Chondrocyte (in vitro differentiated cells): ENCODE results near the gene KRT7. TPM values are rescaled to one million over a fixed set of nuclear protein-coding genes. Genes with fewer than 3 reads are reported as not detected.

Experiments used
- DNase-seq: peaks from one replicate; pipeline ENCODE4 v3.0.0; 2021; ENCODE audit warnings: mixed read lengths, low spot score
- H3K27ac Mint-ChIP-seq: one replicate; pipeline ENCODE4 v1.8.0; 2021; ENCODE audit warnings: mild to moderate bottlenecking, moderate library complexity, mixed read lengths; ENCODE audit not compliant: unreplicated experiment
- H3K27me3 Mint-ChIP-seq: 2 replicates; pipeline ENCODE4 v1.8.0; 2021; ENCODE audit warnings: low read depth, mixed read lengths
- H3K36me3 Mint-ChIP-seq: 2 replicates; pipeline ENCODE4 v1.8.0; 2021; ENCODE audit warnings: low read depth, mixed read lengths
- H3K4me1 Mint-ChIP-seq: 2 replicates; pipeline ENCODE4 v1.8.0; 2021; ENCODE audit warnings: low read depth, mild to moderate bottlenecking, mixed read lengths
- H3K4me3 Mint-ChIP-seq: one replicate; pipeline ENCODE4 v1.8.0; 2021; ENCODE audit warnings: mild to moderate bottlenecking, moderate library complexity, mixed read lengths; ENCODE audit not compliant: unreplicated experiment
- H3K9me3 Mint-ChIP-seq: 2 replicates; pipeline ENCODE4 v1.8.0; 2021; ENCODE audit warnings: low read depth, mixed read lengths
- CTCF ChIP-seq: fragments of 200-600 bp; sonication (generic); IDR thresholded peaks from 2 replicates; pipeline ENCODE4 v1.5.0; 2021; ENCODE audit warnings: antibody characterized with exemption, mild to moderate bottlenecking, moderate library complexity
- total RNA-seq: library from RNA; stranded (reverse); gene quantifications from 3 replicates; pipeline ENCODE4 v1.2.1, GENCODE V29; 2021

The KRT7 gene
- total RNA-seq, 1 donor from 2014 or later = 266 TPM

DNA sequence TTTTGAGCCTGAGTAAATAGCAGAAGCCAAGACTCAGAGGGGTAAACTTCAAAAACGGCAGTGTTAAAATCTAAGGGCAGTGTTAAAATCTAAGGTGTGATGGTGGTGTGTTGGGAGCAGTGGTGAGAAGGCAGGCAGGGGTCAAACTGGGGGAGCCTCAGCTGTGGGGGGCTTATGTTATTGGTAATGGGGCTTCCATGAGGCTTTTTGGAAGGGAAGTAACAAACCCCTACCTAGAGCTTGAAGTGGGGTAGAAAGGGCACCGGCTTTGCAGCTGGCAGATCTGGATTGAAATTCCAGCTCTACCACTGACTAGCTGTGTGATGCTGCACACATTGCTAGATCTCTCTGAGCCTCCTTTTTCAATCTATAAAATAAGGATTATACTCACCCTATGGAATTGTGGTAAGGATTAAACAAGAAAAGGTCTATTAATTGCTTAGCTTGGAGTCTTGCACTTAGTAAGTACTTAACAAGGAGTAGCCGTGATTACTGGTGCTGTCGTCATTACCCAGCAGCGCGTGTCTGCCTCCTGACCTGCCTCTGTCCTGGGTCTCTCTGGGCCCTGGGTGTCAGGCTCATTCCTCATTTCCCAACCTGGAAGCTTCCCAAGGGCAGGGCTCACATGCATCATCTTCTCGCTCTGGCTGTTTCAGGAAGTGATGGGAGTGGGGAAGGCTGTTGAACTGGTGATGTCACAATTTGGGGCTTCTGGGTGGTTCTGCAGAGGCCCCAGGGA lies 22.7 kb upstream of the KRT7 start:
- H3K27me3 Mint-ChIP-seq = no peaks in the 10 kb centered on the region
- H3K4me1 Mint-ChIP-seq = peaks cover 53% of the 10 kb centered on the region
- H3K4me3 Mint-ChIP-seq = no peak overlapping the region
- no peak for TF ChIP-seq CTCF
- H3K27ac Mint-ChIP-seq = no peak overlapping the region
- peak; percentile 27 for DNase-seq
- no peaks in the 10 kb centered on the region for H3K9me3 Mint-ChIP-seq
- H3K36me3 Mint-ChIP-seq = no peaks in the 10 kb centered on the region

DNA sequence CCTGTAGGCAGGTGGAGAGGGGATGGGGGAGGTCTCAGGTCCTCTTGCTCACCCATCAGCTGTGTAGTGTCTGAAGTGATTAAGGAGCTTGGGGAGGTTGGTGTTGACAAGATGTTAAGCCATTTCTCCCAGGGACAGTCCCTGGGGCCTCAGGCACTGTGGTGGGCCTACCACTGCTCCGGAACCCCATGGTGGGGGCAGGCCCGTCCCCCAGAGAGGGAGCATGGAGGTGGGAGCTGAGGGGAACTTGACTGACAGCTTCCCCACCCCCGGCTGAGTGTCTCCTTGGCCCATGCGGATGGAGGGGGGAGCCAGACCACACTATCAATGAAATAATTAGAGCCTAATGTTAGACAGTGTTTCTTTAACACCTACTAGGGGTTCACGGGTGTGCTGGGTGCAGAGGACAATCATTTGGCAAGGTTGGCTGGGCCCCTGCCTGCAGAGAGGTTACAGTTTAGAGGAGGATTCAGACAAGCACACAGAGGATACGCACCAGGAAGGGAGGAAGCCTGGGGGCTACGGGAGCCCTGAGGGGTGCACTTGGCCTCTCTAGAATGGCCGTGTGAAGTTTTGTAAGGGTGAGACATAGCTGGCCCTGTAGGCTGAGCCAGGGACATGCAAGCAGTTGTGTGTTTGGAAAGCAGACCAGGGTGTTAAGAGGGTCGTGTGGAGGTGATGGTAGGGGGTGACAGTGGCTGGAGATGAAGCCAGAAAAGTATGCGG lies 22.0 kb upstream of the KRT7 start:
- Mint-ChIP-seq H3K9me3 (no peaks in the 10 kb centered on the region), H3K4me3 (no peak overlapping the region), H3K27me3 (no peaks in the 10 kb centered on the region), H3K36me3 (no peaks in the 10 kb centered on the region), H3K27ac (no peak overlapping the region), H3K4me1 (peaks cover 53% of the 10 kb centered on the region)
- DNase-seq = peak; percentile 77
- no peak for TF ChIP-seq CTCF

- TF ChIP-seq CTCF = no peak
- Mint-ChIP-seq H3K4me3 (no peak overlapping the region), H3K27ac (no peak overlapping the region), H3K4me1 (peaks cover 51% of the 10 kb centered on the region), H3K27me3 (no peaks in the 10 kb centered on the region), H3K9me3 (no peaks in the 10 kb centered on the region), H3K36me3 (no peaks in the 10 kb centered on the region)
- peak; percentile 68 for DNase-seq
Measured at GRCh38 chr12:52211716-52212585, 21.1 kb upstream of the KRT7 start.

GRCh38 chr12:52212701-52213563 lies 20.1 kb upstream of the KRT7 start:
- H3K4me1 Mint-ChIP-seq = peaks cover 50% of the 10 kb centered on the region
- DNase-seq = peak; percentile 59
- H3K9me3 Mint-ChIP-seq = no peaks in the 10 kb centered on the region
- H3K27ac Mint-ChIP-seq = no peak overlapping the region
- no peak overlapping the region for H3K4me3 Mint-ChIP-seq
- H3K36me3 Mint-ChIP-seq = no peaks in the 10 kb centered on the region
- H3K27me3 Mint-ChIP-seq = no peaks in the 10 kb centered on the region
- no peak for TF ChIP-seq CTCF
